GM21528 (cell line): Measurements from ENCODE around the gene CIDEC.

Experiments used
- ATAC-seq: cut with Tn5 transposase; IDR thresholded peaks from one replicate; pipeline ENCODE4 v1.9.1; 2021; ENCODE audit warnings: mild to moderate bottlenecking, moderate library complexity; ENCODE audit not compliant: unreplicated experiment, low FRiP score

The CIDEC gene

GRCh38 chr3:9879830-9880549 is at the start of gene CIDEC:
CIDEC (minus strand) TSS chr3:9880253; CDS start chr3:9878486, 1,767 bp downstream.
- ATAC-seq, result no peak

GRCh38 chr3:9928158-9928557 is 48.1 kb upstream of the CIDEC start:
- ATAC-seq, result no peak

GRCh38 chr3:9918261-9919038 is 38.4 kb upstream of the CIDEC start:
- ATAC-seq, result no peak

GRCh38 chr3:9917820-9918219 is 37.8 kb upstream of the CIDEC start:
- no peak for ATAC-seq

- no peak for ATAC-seq
Observed at GRCh38 chr3:9916734-9917680, 37.0 kb upstream of the CIDEC start, which contains the start of gene IL17RC. IL17RC (plus strand) TSS chr3:9917098; CDS start chr3:9917316, 218 bp downstream.

- no peak for ATAC-seq
Observed at GRCh38 chr3:9916346-9916733, 36.3 kb upstream of the CIDEC start.

GRCh38 chr3:9915254-9916141 is 35.4 kb upstream of the CIDEC start:
- no peak for ATAC-seq

GRCh38 chr3:9914559-9915253 is 34.7 kb upstream of the CIDEC start:
- no peak for ATAC-seq

- no peak for ATAC-seq
Observed at GRCh38 chr3:9914011-9914410, 34.0 kb upstream of the CIDEC start.

GRCh38 chr3:9913601-9914000 is 33.5 kb upstream of the CIDEC start:
- ATAC-seq, result no peak

GRCh38 chr3:9912294-9912935 is 32.4 kb upstream of the CIDEC start:
- no peak for ATAC-seq

- ATAC-seq, result no peak
Observed at GRCh38 chr3:9911863-9912262, 31.8 kb upstream of the CIDEC start.

GRCh38 chr3:9909221-9910013 is 29.4 kb upstream of the CIDEC start:
- no peak for ATAC-seq

- ATAC-seq, result no peak
Observed at GRCh38 chr3:9908286-9908685, 28.2 kb upstream of the CIDEC start.

GRCh38 chr3:9906480-9906879 is 26.4 kb upstream of the CIDEC start:
- no peak for ATAC-seq

- no peak for ATAC-seq
Observed at GRCh38 chr3:9903904-9904303, 23.9 kb upstream of the CIDEC start.

- ATAC-seq, result no peak
Observed at GRCh38 chr3:9903238-9903624, 23.2 kb upstream of the CIDEC start.
